Endothelial cell of umbilical vein (primary cell): ENCODE data around the gene PTGS2. TPM values are rescaled to one million over a fixed set of nuclear protein-coding genes. Genes with fewer than 3 reads are reported as not detected.

Source experiments
- Bru-seq: library from RNA; stranded (reverse); fragments of 400-500 nt; gene quantifications from one replicate; lab custom pipeline; 2021; lab: Mats Ljungman, UMichigan
- BruChase-seq, 2 experiments: library from RNA; stranded (reverse); fragments of 400-500 nt; gene quantifications; one replicate each; lab custom pipeline; 2021; lab: Mats Ljungman, UMichigan
- BruUV-seq: library from RNA; stranded (reverse); fragments of 400-500 nt; replicated peaks from 2 replicates; lab custom pipeline; 2021; lab: Mats Ljungman, UMichigan
- CTCF ChIA-PET: fragments of 300-600, 350-600 bp; sonication (Branson Sonifier 250); formaldehyde crosslinking; loops from one replicate; lab custom pipeline; 2021; ENCODE audit warnings: antibody characterized with exemption, inconsistent platforms; lab: Charles Lee
- POLR2A ChIA-PET: fragments of 300-600, 350-600 bp; sonication (Branson Sonifier 250); formaldehyde crosslinking; loops from one replicate; lab custom pipeline; 2021; ENCODE audit warnings: antibody characterized with exemption, inconsistent platforms; lab: Charles Lee
- DNase-seq: peaks from one replicate; pipeline ENCODE4 v3.0.0-alpha.2; 2011; ENCODE audit warnings: low read depth, low spot score
- FAIRE-seq: peaks from 2 replicates; lab custom pipeline; 2011; peaks lifted over from hg19 to GRCh38; lab: Jason Lieb, UNC
- H2AFZ ChIP-seq: 2 replicates; pipeline ENCODE4 v1.6.0; 2012; ENCODE audit warnings: low read depth, low read length, control low read depth, inconsistent platforms
- H3K27ac ChIP-seq: 2 replicates; pipeline ENCODE4 v1.5.1; 2011; ENCODE audit warnings: low read depth, mild to moderate bottlenecking, control low read depth, low read length, moderate library complexity; ENCODE audit not compliant: insufficient read depth
- H3K27me3 ChIP-seq, 2 experiments: 2 replicates each; pipeline versions ENCODE4 v1.6.0 to v1.6.1; 2011; ENCODE audit warnings: low read length in 2 of 2, mixed read lengths in 1 of 2; ENCODE audit not compliant: control insufficient read depth in 2 of 2, insufficient read depth in 2 of 2
- H3K36me3 ChIP-seq, 2 experiments: 2 replicates in 1 of 2; 3 replicates in 1 of 2; pipeline ENCODE4 v1.5.1; 2011; ENCODE audit warnings: low read length in 2 of 2, mild to moderate bottlenecking in 1 of 2, moderate library complexity in 1 of 2; ENCODE audit not compliant: control insufficient read depth in 2 of 2, insufficient read depth in 2 of 2; ENCODE audit errors: extremely low read depth in 1 of 2
- H3K4me1 ChIP-seq: 3 replicates; pipeline ENCODE4 v1.5.1; 2011; ENCODE audit warnings: mild to moderate bottlenecking, low read length; ENCODE audit not compliant: control insufficient read depth, insufficient read depth; ENCODE audit errors: extremely low read depth
- H3K4me2 ChIP-seq: 2 replicates; pipeline ENCODE4 v1.6.1; 2011; ENCODE audit warnings: low read length, control low read depth, mixed read lengths; ENCODE audit not compliant: insufficient read depth
- H3K4me3 ChIP-seq, 3 experiments: fragments of 200-600 bp in 1 of 3; sonication (generic), shearing (Covaris generic) in 1 of 3; replicated peaks in 1 of 3; 2 replicates each; pipeline ENCODE4 v1.5.1; 2011 to 2016; ENCODE audit warnings: control low read depth in 3 of 3, low read length in 3 of 3, mild to moderate bottlenecking in 2 of 3, inconsistent platforms in 1 of 3, low read depth in 1 of 3, moderate library complexity in 1 of 3; ENCODE audit not compliant: insufficient read depth in 1 of 3
- H3K79me2 ChIP-seq: 2 replicates; pipeline ENCODE4 v1.6.0; 2012; ENCODE audit warnings: low read length, inconsistent platforms; ENCODE audit not compliant: control insufficient read depth, insufficient read depth
- H3K9ac ChIP-seq: replicated peaks from 2 replicates; pipeline ENCODE3; 2011; ENCODE audit warnings: low read length, control low read depth; ENCODE audit not compliant: insufficient read depth; ENCODE audit errors: extremely low read depth
- H3K9me1 ChIP-seq: replicated peaks from 3 replicates; pipeline ENCODE4 v1.6.0; 2011; ENCODE audit warnings: mild to moderate bottlenecking, low read length; ENCODE audit not compliant: control insufficient read depth, insufficient read depth; ENCODE audit errors: extremely low read depth
- H3K9me3 ChIP-seq: replicated peaks from 2 replicates; pipeline ENCODE4 v1.5.1; 2012; ENCODE audit warnings: low read length, inconsistent platforms; ENCODE audit not compliant: control insufficient read depth, insufficient read depth
- H4K20me1 ChIP-seq: replicated peaks from 2 replicates; pipeline ENCODE3; 2011; ENCODE audit warnings: mild to moderate bottlenecking, low read length; ENCODE audit not compliant: control insufficient read depth, insufficient read depth; ENCODE audit errors: extremely low read depth
- EZH2 ChIP-seq: IDR thresholded peaks from 2 replicates; pipeline ENCODE4 v1.6.1; 2012; ENCODE audit warnings: borderline replicate concordance, low read depth, mild to moderate bottlenecking, moderate library complexity, low read length, inconsistent platforms; ENCODE audit not compliant: severe bottlenecking
- FOS ChIP-seq: IDR thresholded peaks from 2 replicates; pipeline ENCODE4 v1.6.1; 2011; ENCODE audit warnings: mild to moderate bottlenecking, low read length, moderate library complexity, borderline replicate concordance; ENCODE audit not compliant: insufficient read depth
- GATA2 ChIP-seq: IDR thresholded peaks from 2 replicates; pipeline ENCODE4 v1.7.0; 2011; ENCODE audit warnings: low read depth, mild to moderate bottlenecking, moderate library complexity, mixed read lengths, low read length; ENCODE audit not compliant: insufficient read length, insufficient read depth
- JUN ChIP-seq: IDR thresholded peaks from 2 replicates; pipeline ENCODE4 v1.6.1; 2011; ENCODE audit warnings: borderline replicate concordance, low read depth; ENCODE audit not compliant: insufficient read length, insufficient read depth
- MYC ChIP-seq: IDR thresholded peaks from one replicate; pipeline ENCODE4 v1.6.1; 2011; ENCODE audit warnings: mild to moderate bottlenecking, low read depth, low read length
- POLR2A ChIP-seq: IDR thresholded peaks from 2 replicates; pipeline ENCODE4 v1.6.1; 2012; ENCODE audit warnings: low read depth, mild to moderate bottlenecking, control low read depth, low read length
- POLR2AphosphoS5 ChIP-seq: IDR thresholded peaks from 2 replicates; pipeline ENCODE4 v1.6.1; 2012; ENCODE audit warnings: low read depth, mild to moderate bottlenecking, control low read depth, low read length, moderate library complexity; ENCODE audit not compliant: insufficient read depth
- dilution Hi-C: fragments of 300-500 bp; cut with MboI; formaldehyde crosslinking; loops from one replicate; pipeline ENCODE4 v1.15.0; 2019; ENCODE audit warnings: low sequenced_read_pairs; ENCODE audit not compliant: extremely low pct_ligation_motif_present
- intact Hi-C: fragments of 100-400 bp; cut with micrococcal nuclease; formaldehyde crosslinking; loops from one replicate; pipeline ENCODE4 v1.10.0; 2022
- long read RNA-seq: library from polyadenylated mRNA; stranded (forward); transcript quantifications from one replicate; pipeline ENCODE4 v2.0.0, GENCODE V29; 2021
- polyA minus RNA-seq, 3 experiments: library from RNA; depleted of rRNA, polyadenylated mRNA; stranded (reverse); fragments of >200 nt; gene quantifications; 1 replicate in 1 of 3; 2 replicates in 2 of 3; pipeline ENCODE4 v1.2.3, GENCODE V29; 2011
- polyA plus RNA-seq, 4 experiments: library from polyadenylated mRNA; depleted of rRNA in 3 of 4; stranded (reverse) in 3 of 4; unstranded in 1 of 4; fragments of >200 nt; gene quantifications; 2 replicates each; pipeline versions ENCODE4 v1.2.1 to v1.2.3, GENCODE V29; 2011 to 2012; ENCODE audit warnings: missing spikeins in 1 of 4
- total RNA-seq: library from RNA; stranded (reverse); gene quantifications from 2 replicates; pipeline ENCODE4 v1.2.3, GENCODE V29; 2021
- TF ChIP-seq, protein P1 (sequence below): IDR thresholded peaks from 2 replicates; pipeline ENCODE4 v1.6.1; 2011; ENCODE audit not compliant: insufficient read depth, insufficient read length
- TF ChIP-seq, protein P2 (sequence below), 2 donors: IDR thresholded peaks; 1 replicate in 1 of 2; 2 replicates in 1 of 2; pipeline ENCODE4 v1.5.1; 2011; ENCODE audit warnings: low read length in 2 of 2, mild to moderate bottlenecking in 2 of 2, moderate library complexity in 2 of 2, control low read depth in 1 of 2, inconsistent platforms in 1 of 2, low read depth in 1 of 2; ENCODE audit not compliant: insufficient read depth in 1 of 2; ENCODE audit errors: extremely low read depth in 1 of 2

The PTGS2 gene
- 21.6 and 24.1 TPM in 2 replicates for total RNA-seq
- 57.7 and 84.6 TPM in 2 replicates for polyA plus RNA-seq
- 24.6 and 35.3 TPM in 2 replicates for polyA plus RNA-seq (2011; cell fraction: cytosol; rRNA removed)
- 188 and 191 TPM in 2 replicates for polyA plus RNA-seq (2011; cell fraction: nucleus; rRNA removed)
- 50.8 and 80.0 TPM in 2 replicates for polyA plus RNA-seq (2012)
- polyA minus RNA-seq = 123 and 125 TPM in 2 replicates
- polyA minus RNA-seq (2011; cell fraction: cytosol; rRNA and poly(A)+ RNA removed) = 57.8 TPM
- polyA minus RNA-seq (2011; cell fraction: nucleus; rRNA and poly(A)+ RNA removed) = 190 and 242 TPM in 2 replicates
- Bru-seq, nascent RNA = percentile 98 among the genes with signal in this experiment
- BruChase-seq, experiment 1, labeled RNA remaining after a 6-hour chase = percentile 76 among the genes with signal in this experiment
- percentile 92 among the genes with signal in this experiment for BruChase-seq, experiment 2, labeled RNA remaining after a 2-hour chase
- long read RNA-seq, full-length matches to known transcripts = 18 of 21 reads
- long read RNA-seq, partial matches to known transcripts = 2 of 21 reads
- long read RNA-seq, other reads (novel, unspliced or antisense) = 1 of 21 reads

DNA sequence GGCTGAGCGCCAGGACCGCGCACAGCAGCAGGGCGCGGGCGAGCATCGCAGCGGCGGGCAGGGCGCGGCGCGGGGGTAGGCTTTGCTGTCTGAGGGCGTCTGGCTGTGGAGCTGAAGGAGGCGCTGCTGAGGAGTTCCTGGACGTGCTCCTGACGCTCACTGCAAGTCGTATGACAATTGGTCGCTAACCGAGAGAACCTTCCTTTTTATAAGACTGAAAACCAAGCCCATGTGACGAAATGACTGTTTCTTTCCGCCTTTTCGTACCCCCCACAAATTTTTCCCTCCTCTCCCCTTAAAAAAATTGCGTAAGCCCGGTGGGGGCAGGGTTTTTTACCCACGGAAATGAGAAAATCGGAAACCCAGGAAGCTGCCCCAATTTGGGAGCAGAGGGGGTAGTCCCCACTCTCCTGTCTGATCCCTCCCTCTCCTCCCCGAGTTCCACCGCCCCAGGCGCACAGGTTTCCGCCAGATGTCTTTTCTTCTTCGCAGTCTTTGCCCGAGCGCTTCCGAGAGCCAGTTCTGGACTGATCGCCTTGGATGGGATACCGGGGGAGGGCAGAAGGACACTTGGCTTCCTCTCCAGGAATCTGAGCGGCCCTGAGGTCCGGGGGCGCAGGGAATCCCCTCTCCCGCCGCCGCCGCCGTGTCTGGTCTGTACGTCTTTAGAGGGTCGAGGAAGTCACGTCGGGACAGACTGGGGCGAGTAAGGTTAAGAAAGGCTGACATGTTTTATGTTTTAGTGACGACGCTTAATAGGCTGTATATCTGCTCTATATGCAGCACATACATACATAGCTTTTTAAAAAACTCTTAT, at the start of gene PTGS2:
PTGS2 (minus strand) TSS at position 179 of the 817 bp plus-strand sequence; CDS start at position 46, 133 bp downstream.
- ChIA-PET POLR2A (interaction anchor here (0.8 to 1.3 kb wide), 5 partner anchors 9 to 297 kb away, joined by 3 to 5 read pairs (median 3); no protein-coding TSS in a partner anchor), CTCF (interaction anchor here (0.5 to 6.0 kb wide), 30 partner anchors 9 to 306 kb away, joined by 3 to 52 read pairs (median 5); partner anchors contain the start of genes ODR4, PLA2G4A and TPR)
- Histone ChIP-seq H3K9me3 (no peaks in the 10 kb centered on the region), H2AFZ (peak within 1 kb of the TSS; percentile 76), H3K27ac (peak within 1 kb of the TSS; percentile 91), H3K36me3 (peaks cover 3 to 13% of the 10 kb centered on the region in 2 experiments), H4K20me1 (no peaks in the 10 kb centered on the region), H3K4me3 (peak within 1 kb of the TSS; percentile 80 to 99 (median 87)), H3K9ac (peak within 1 kb of the TSS; percentile 100), H3K27me3 (no peaks in the 10 kb centered on the region), H3K4me2 (peak within 1 kb of the TSS; percentile 100), H3K4me1 (peaks cover 26% of the 10 kb centered on the region), H3K9me1 (no peaks in the 10 kb centered on the region), H3K79me2 (peaks cover 14% of the 10 kb centered on the region)
- intact Hi-C loops = loop anchor here (1.0 to 5.0 kb wide), 10 partner anchors 14 to 305 kb away; partner anchors contain the start of genes ODR4, PLA2G4A and TPR
- dilution Hi-C loops = no loop called here
- no TSS peak for BruUV-seq
- DNase-seq = peak; percentile 96
- peak; percentile 40 for TF ChIP-seq JUN
- TF ChIP-seq, protein P1, sequence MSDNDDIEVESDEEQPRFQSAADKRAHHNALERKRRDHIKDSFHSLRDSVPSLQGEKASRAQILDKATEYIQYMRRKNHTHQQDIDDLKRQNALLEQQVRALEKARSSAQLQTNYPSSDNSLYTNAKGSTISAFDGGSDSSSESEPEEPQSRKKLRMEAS = peak; percentile 5
- TF ChIP-seq POLR2A = peak; percentile 77
- TF ChIP-seq, protein P2, sequence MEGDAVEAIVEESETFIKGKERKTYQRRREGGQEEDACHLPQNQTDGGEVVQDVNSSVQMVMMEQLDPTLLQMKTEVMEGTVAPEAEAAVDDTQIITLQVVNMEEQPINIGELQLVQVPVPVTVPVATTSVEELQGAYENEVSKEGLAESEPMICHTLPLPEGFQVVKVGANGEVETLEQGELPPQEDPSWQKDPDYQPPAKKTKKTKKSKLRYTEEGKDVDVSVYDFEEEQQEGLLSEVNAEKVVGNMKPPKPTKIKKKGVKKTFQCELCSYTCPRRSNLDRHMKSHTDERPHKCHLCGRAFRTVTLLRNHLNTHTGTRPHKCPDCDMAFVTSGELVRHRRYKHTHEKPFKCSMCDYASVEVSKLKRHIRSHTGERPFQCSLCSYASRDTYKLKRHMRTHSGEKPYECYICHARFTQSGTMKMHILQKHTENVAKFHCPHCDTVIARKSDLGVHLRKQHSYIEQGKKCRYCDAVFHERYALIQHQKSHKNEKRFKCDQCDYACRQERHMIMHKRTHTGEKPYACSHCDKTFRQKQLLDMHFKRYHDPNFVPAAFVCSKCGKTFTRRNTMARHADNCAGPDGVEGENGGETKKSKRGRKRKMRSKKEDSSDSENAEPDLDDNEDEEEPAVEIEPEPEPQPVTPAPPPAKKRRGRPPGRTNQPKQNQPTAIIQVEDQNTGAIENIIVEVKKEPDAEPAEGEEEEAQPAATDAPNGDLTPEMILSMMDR (IDR thresholded peaks at IDR 0.05; ENCODE audit: extremely low read depth in 1 of 2, insufficient read depth in 1 of 2, low read depth in 1 of 2, low read length in 2 of 2) = peak; percentile 51 to 77
- no peak for TF ChIP-seq MYC
- TF ChIP-seq GATA2 = no peak
- TF ChIP-seq FOS = peak; percentile 51
- no peak for TF ChIP-seq EZH2
- TF ChIP-seq POLR2AphosphoS5 = peak; percentile 73
- FAIRE-seq = peak; percentile 76
